Adipose tissue (tissue), 3 donors: ENCODE data around the gene NOL6. TPM values are rescaled to one million over a fixed set of nuclear protein-coding genes. Genes with fewer than 3 reads are reported as not detected.

Experiments used
- H3K27ac ChIP-seq: one replicate; pipeline ENCODE4 v1.5.1; 2013; ENCODE audit warnings: low read depth, low read length
- WGBS, 3 donors: extraction: QIAGEN DNeasy Blood & Tissue Kit; methylation state at CpG; one replicate each; pipeline ENCODE4 v1.1.7; 2013; 5-methylcytosine and 5-hydroxymethylcytosine counted together
- polyA plus RNA-seq, 3 donors: library from polyadenylated mRNA; stranded (reverse); fragments of 200-250 nt; gene quantifications; one replicate each; pipeline ENCODE4 v1.2.3, GENCODE V29; 2013
- donor health status: healthy with polysubstance abuse.
- donor health status: Bipolar disorder and iron deficiency.
- donor health status: healthy.

Gene NOL6
- polyA plus RNA-seq, 3 donors, result 13.4 to 28.7 (median 13.7) TPM

GRCh38 chr9:33472881-33473615, 676 bp downstream of the NOL6 start:
- 7 to 10% (median 10%) methylated on average over 18 of the region's 18 CpGs for WGBS, 3 donors
- no peak overlapping the region for H3K27ac ChIP-seq

GRCh38 chr9:33472171-33472880, 1.4 kb downstream of the NOL6 start:
- WGBS, 3 donors, result 87 to 93% (median 88%) methylated on average over 16 of the region's 16 CpGs
- H3K27ac ChIP-seq, result no peak overlapping the region

DNA sequence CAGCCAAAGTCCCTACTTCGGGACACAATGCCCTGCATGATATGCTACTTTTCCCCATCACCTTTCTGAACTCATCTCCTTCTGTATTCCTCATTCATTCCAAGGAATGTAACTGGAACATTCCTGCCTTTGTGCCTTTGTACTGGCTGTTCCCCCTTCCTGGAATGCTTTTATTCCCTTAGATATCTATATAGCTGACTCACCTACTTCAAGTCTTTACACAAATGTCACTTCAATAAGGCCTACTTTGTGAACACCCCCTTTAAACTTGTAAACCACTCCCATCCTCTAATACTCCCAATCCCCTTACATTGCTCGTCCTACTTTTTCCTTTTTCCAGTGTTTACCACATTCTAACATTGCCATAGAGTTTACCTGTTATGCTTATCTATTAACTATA, 2.4 kb downstream of the NOL6 start:
- 84 to 91% (median 85%) methylated on average over 2 of the region's 2 CpGs for WGBS, 3 donors
- no peak overlapping the region for H3K27ac ChIP-seq

DNA sequence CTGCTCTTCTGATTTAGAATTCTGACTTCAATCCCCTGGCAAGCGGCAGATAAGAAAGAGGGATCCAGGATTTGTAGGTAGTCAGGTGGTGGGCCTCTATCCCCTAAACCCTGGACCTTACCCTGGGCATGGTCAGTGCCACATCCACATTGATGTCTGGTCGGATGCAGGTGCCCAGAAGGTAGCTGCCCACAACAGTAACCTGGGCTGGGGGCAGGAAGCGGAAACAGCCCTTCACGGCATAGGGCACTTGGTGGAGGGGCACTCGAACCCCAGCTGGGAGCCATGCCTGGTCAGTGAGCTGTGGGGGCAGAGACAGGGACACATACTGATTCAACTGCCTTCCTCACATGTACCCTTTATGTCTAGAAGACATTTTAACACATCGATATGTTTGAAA, 3.8 kb downstream of the NOL6 start:
- H3K27ac ChIP-seq, result no peak overlapping the region
- 93 to 98% (median 94%) methylated on average over 6 of the region's 6 CpGs for WGBS, 3 donors

- 92 to 95% (median 93%) methylated on average over 21 of the region's 21 CpGs for WGBS, 3 donors
Measured at GRCh38 chr9:33468797-33469621, 4.7 kb downstream of the NOL6 start.

DNA sequence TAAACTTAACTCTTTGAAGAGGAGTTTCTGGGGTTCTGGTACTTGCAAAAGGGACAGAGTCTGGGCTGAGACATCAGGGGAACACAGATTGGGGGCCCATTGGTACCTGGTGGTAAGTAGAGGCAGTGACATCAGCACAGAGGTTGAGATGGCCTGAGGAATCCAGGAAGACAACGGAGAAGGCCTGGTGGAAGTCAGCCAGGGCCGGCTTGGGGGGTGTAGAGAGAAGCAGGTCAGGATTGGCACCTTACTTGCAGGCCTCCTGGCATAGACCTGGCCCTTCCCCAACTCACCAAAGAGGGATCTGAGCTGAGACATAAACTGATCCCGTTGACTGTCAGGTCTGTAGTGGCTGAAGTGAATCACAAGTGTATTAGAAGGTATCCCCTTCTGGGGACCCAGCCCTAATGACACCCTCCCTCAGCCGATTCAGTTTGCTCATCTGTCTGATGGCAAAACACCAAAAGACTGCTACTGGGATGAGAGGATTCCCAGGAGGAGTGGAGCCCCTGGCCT, 5.5 kb downstream of the NOL6 start:
- 76 to 89% (median 78%) methylated on average over 4 of the region's 4 CpGs for WGBS, 3 donors

More at GRCh38 chr9:33468797-33469621, 4.7 kb downstream of the NOL6 start:
- no peak overlapping the region for H3K27ac ChIP-seq

GRCh38 chr9:33467526-33467925, 6.2 kb downstream of the NOL6 start:
- H3K27ac ChIP-seq, result no peak overlapping the region
- 82 to 94% (median 86%) methylated on average over 7 of the region's 7 CpGs for WGBS, 3 donors

More for the DNA sequence above, 5.5 kb downstream of the NOL6 start:
- H3K27ac ChIP-seq, result no peak overlapping the region

- WGBS, 3 donors, result 75 to 81% (median 80%) methylated on average over 22 to 24 of the region's 24 CpGs
- H3K27ac ChIP-seq, result no peak overlapping the region
Measured at GRCh38 chr9:33466565-33467495, 6.9 kb downstream of the NOL6 start.

- no peak overlapping the region for H3K27ac ChIP-seq
- WGBS, 3 donors, result 95 to 97% (median 95%) methylated on average over 26 to 27 of the region's 27 CpGs
Measured at GRCh38 chr9:33465596-33466564, 7.8 kb downstream of the NOL6 start.

DNA sequence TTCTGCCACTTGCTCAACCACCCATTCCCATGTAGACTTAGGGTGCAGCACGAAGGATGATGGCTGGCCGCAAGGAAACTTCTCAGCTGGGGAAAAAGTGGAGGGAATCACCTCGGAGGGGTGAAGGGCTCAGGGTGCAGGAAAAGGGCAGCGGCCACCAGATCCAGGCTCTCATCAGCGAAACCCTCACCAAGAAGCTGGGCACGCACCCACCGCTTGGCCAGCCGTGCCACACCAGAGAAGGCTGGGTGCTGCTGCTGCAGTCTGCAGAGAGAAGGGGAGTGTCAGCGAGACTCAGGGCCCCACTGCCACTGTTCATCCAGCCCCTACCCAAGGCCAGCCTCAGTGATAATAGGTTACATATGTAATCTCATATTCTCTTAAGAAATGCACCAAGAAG, 8.6 kb downstream of the NOL6 start:
- no peak overlapping the region for H3K27ac ChIP-seq
- 92 to 95% (median 93%) methylated on average over 9 of the region's 9 CpGs for WGBS, 3 donors

GRCh38 chr9:33464045-33464636, 9.6 kb downstream of the NOL6 start:
- H3K27ac ChIP-seq, result no peak overlapping the region
- WGBS, 3 donors, result 90 to 93% (median 91%) methylated on average over 14 of the region's 14 CpGs

DNA sequence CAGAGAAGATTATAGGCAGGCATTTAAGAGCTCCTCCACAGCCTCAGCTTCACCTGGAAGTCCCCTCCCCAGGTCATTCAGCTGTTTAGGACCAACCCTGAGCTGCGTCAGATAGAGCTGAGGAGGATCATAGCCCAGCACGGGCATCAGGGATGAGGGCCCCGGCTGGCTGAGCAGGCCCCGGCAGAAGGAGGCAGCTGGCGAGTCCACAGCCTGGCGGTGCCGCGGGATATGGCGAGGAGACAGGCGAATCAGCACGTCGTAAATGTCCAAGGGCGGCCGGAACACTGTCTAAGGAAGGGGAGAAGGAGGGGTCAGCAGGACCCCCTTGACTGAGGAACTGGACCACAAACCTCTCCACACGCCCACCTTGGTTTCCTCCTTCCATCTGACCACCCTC, 10.6 kb downstream of the NOL6 start:
- WGBS, 3 donors, result 94 to 96% (median 95%) methylated on average over 14 to 15 of the region's 15 CpGs
- H3K27ac ChIP-seq, result no peak overlapping the region

DNA sequence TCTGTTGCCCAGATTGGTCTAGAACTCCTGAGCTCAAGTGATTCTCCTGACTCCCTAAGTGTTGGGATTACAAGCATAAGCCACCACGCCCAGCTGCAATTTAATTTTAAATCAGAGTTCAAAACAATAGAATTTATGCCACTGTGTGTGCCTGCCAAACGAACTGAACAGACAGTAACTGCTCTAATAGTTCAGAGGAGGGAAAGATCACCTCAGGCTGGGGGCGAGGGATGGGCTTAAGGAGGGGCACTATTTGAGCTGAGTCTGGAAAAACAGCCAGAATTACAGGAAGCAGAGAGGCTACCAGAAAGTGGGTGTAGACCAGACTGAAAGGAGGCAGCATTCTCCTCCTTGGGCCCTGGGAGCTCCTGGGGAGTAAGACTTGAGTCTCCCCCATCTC, 12.2 kb downstream of the NOL6 start:
- WGBS, 3 donors, result 71 to 85% (median 78%) methylated on average over 3 of the region's 3 CpGs
- H3K27ac ChIP-seq, result no peak overlapping the region

GRCh38 chr9:33460854-33461253, 12.9 kb downstream of the NOL6 start:
- 91 to 94% (median 92%) methylated on average over 10 of the region's 10 CpGs for WGBS, 3 donors
- H3K27ac ChIP-seq, result no peak overlapping the region

GRCh38 chr9:33459115-33459514, 14.6 kb downstream of the NOL6 start:
- WGBS, 3 donors, result 54 to 78% (median 67%) methylated on average over 3 of the region's 3 CpGs

GRCh38 chr9:33458444-33458843, 15.3 kb downstream of the NOL6 start:
- 15 to 63% (median 62%) methylated on average over 4 of the region's 4 CpGs for WGBS, 3 donors
- no peak overlapping the region for H3K27ac ChIP-seq

More at GRCh38 chr9:33459115-33459514, 14.6 kb downstream of the NOL6 start:
- H3K27ac ChIP-seq, result no peak overlapping the region
